Kidney (tissue), 14 donors: ENCODE data around the gene GNB3. TPM values are rescaled to one million over a fixed set of nuclear protein-coding genes. Genes with fewer than 3 reads are reported as not detected.
A peak's percentile ranks its signal among the peaks of the same experiment; 100 is the strongest.

ENCODE experiments used
- DNase-seq, 5 donors: peaks; one replicate each; pipeline ENCODE4 v3.0.0-alpha.2; 2013 to 2020
- FAIRE-seq: peaks from 2 replicates; lab custom pipeline; 2012; peaks lifted over from hg19 to GRCh38; lab: Jason Lieb, UNC
- H3K27ac ChIP-seq, 2 donors: one replicate each; pipeline ENCODE4 v1.7.0; 2013; ENCODE audit warnings: low read depth in 2 of 2, low read length in 2 of 2, inconsistent platforms in 1 of 2
- H3K27me3 ChIP-seq: one replicate; pipeline ENCODE4 v1.7.1; 2013; ENCODE audit warnings: low read length, inconsistent platforms; ENCODE audit not compliant: control insufficient read depth, insufficient read depth
- H3K36me3 ChIP-seq, 3 donors: one replicate each; pipeline versions ENCODE4 v1.7.0 to v1.7.1; 2013; ENCODE audit warnings: low read length in 3 of 3, control low read depth in 1 of 3, inconsistent platforms in 1 of 3; ENCODE audit not compliant: insufficient read depth in 3 of 3, control insufficient read depth in 2 of 3
- H3K4me1 ChIP-seq, 3 donors: one replicate each; pipeline versions ENCODE4 v1.7.0 to v1.7.1; 2013; ENCODE audit warnings: low read length in 3 of 3, inconsistent platforms in 1 of 3, low read depth in 1 of 3; ENCODE audit not compliant: control insufficient read depth in 2 of 3, insufficient read depth in 2 of 3
- H3K4me3 ChIP-seq, 3 donors: one replicate each; pipeline versions ENCODE4 v1.7.0 to v1.8.1; 2013; ENCODE audit warnings: low read length in 3 of 3, control low read depth in 1 of 3, inconsistent platforms in 1 of 3
- H3K9ac ChIP-seq, 3 donors: one replicate each; pipeline versions ENCODE4 v1.7.0 to v1.7.1; 2013; ENCODE audit warnings: low read length in 3 of 3, control low read depth in 1 of 3, inconsistent platforms in 1 of 3
- H3K9me3 ChIP-seq, 3 donors: one replicate each; pipeline versions ENCODE4 v1.7.0 to v1.7.1; 2013; ENCODE audit warnings: low read length in 3 of 3, control low read depth in 1 of 3, inconsistent platforms in 1 of 3; ENCODE audit not compliant: control insufficient read depth in 2 of 3, insufficient read depth in 1 of 3
- intact Hi-C: fragments of 100-400 bp; cut with DNase I; formaldehyde crosslinking; loops from one replicate; pipeline ENCODE4 v1.11.1; 2022
- polyA plus RNA-seq: library from polyadenylated mRNA; stranded (reverse); fragments of 350-450 nt; fragmentation: Illumina TruSeq; extraction: RNeasy Lipid Tissue Mini Kit (QIAGEN cat#74804); gene quantifications from one replicate; pipeline ENCODE4 v1.2.3, GENCODE V29; 2014; ENCODE audit warnings: low read depth, low replicate concordance; ENCODE audit not compliant: insufficient read depth
- total RNA-seq: library from RNA; stranded (reverse); fragmentation: NEBNext Ultra II Directional; extraction: Animal tissue kit (Norgen Biotek cat#: 25700); gene quantifications from one replicate; pipeline ENCODE4 v1.2.1, GENCODE V29; 2021
- TF ChIP-seq, protein P1 (sequence below): IDR thresholded peaks from 3 replicates; pipeline ENCODE4 v1.5.1; 2012; ENCODE audit warnings: mild to moderate bottlenecking, moderate library complexity, borderline replicate concordance; ENCODE audit not compliant: insufficient read depth; ENCODE audit errors: extremely low read depth
- donor health status: control.
- donor health status: control.
- donor health status: control.
- donor health status: control.
- donor health status: control.
- donor health status: DM: yes; HTN: yes; CAD: no.
- donor health status: Normal renal cell carcinoma (clear cell type).

The GNB3 gene
- total and polyA plus RNA-seq, 2 donors from 2014 or later: 1.4 to 2.6 TPM

DNA sequence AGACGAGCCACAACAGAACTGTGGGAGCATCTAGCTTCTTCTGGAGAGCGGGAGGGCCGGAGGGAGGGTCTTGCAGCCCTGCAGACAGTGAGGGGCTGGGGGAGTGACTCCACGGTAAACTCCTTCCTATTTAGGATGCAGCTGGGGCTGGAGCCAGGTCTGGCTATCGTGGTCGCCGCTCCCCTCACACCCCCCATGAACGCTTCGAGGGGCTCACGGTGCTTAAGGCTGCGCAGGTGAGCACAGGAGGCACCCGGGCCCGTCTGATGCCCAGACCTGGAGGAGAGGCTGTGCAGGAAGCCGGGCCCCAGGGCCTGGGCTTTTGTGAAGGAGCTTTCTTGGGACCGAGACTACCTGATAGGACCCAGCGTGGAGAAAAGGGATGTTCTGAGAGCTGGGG is 3.9 kb upstream of the GNB3 start:
- TF ChIP-seq, protein P1, sequence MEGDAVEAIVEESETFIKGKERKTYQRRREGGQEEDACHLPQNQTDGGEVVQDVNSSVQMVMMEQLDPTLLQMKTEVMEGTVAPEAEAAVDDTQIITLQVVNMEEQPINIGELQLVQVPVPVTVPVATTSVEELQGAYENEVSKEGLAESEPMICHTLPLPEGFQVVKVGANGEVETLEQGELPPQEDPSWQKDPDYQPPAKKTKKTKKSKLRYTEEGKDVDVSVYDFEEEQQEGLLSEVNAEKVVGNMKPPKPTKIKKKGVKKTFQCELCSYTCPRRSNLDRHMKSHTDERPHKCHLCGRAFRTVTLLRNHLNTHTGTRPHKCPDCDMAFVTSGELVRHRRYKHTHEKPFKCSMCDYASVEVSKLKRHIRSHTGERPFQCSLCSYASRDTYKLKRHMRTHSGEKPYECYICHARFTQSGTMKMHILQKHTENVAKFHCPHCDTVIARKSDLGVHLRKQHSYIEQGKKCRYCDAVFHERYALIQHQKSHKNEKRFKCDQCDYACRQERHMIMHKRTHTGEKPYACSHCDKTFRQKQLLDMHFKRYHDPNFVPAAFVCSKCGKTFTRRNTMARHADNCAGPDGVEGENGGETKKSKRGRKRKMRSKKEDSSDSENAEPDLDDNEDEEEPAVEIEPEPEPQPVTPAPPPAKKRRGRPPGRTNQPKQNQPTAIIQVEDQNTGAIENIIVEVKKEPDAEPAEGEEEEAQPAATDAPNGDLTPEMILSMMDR: no peak
- Histone ChIP-seq H3K4me3 (no peak overlapping the region), H3K27ac (no peak overlapping the region), H3K36me3 (peaks cover 0 to 7% (median 0%) of the 10 kb centered on the region in 3 donors), H3K27me3 (no peaks in the 10 kb centered on the region), H3K9me3 (no peaks in the 10 kb centered on the region), H3K4me1 (no peaks in the 10 kb centered on the region), H3K9ac (no peak overlapping the region)
- no peak for FAIRE-seq
- DNase-seq: peak in 1 of 5 donors; percentile 66
- intact Hi-C loops: no loop called here

DNA sequence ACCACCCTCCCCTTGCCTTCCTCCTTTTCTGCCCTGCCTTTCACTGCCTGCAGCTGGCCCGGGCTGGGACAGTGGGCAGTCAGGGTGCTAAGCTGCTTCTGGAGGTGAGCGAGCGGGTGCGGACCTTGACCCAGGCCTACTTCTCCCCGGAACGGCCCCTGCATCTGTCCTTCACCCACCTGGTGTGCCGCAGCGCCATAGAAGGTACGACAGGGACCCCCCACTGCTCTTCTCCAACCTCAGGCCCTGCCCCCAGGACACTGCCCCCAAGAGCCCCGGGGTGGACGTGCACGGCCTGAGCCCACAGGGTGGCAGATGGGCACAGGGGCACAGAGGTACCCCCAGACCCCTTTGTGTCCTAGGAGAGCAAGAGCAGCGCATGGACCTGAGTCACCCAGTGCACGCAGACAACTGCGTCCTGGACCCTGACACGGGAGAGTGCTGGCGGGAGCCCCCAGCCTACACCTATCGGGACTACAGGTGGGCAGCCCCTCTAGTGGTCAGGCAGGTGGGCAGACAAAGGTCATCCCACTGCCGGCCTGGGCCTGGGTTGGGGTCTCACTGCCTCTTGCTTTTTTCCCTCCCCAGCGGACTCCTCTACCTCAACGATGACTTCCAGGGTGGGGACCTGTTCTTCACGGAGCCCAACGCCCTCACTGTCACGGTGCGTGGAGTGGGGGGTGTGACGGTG is 3.2 kb upstream of the GNB3 start:
- Histone ChIP-seq H3K4me1 (no peaks in the 10 kb centered on the region), H3K36me3 (peaks cover 0 to 9% (median 0%) of the 10 kb centered on the region in 3 donors), H3K27ac (no peak overlapping the region), H3K9me3 (no peaks in the 10 kb centered on the region), H3K9ac (no peak overlapping the region), H3K27me3 (no peaks in the 10 kb centered on the region), H3K4me3 (no peak overlapping the region)
- DNase-seq (peak in 1 of 5 donors; percentile 71), FAIRE-seq (no peak)
- TF ChIP-seq, protein P1: no peak
- intact Hi-C loops: no loop called here

DNA sequence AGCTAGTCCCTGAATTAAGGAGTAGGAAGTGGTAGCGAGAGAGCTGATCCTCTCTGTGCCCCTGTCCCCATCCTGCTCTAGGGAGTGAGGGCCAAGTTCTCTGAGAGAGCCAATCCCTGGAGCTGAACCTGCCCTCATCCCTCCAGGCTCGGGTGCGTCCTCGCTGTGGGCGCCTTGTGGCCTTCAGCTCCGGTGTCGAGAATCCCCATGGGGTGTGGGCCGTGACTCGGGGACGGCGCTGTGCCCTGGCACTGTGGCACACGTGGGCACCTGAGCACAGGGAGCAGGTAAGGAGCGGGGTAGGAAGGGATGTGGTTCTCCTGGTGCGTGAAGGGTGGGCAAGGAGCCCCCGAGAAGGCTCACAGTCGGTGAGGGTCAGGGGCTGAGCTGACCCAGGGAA is 1.9 kb upstream of the GNB3 start:
- Histone ChIP-seq H3K4me3 (no peak overlapping the region), H3K9ac (no peak overlapping the region), H3K27ac (no peak overlapping the region), H3K4me1 (no peaks in the 10 kb centered on the region), H3K27me3 (no peaks in the 10 kb centered on the region), H3K36me3 (peaks cover 0 to 9% (median 0%) of the 10 kb centered on the region in 3 donors), H3K9me3 (no peaks in the 10 kb centered on the region)
- TF ChIP-seq, protein P1: no peak
- intact Hi-C loops: no loop called here
- DNase-seq (no peak), FAIRE-seq (no peak)
